Breast epithelium (tissue), 4 donors: ENCODE data around the gene P3H2. TPM values are rescaled to one million over a fixed set of nuclear protein-coding genes. Genes with fewer than 3 reads are reported as not detected.

Experiments used
- DNase-seq, 2 donors: peaks; one replicate each; pipeline ENCODE4 v3.0.0-alpha.2; 2019; ENCODE audit warnings: low spot score in 2 of 2
- H3K27ac ChIP-seq, 2 donors: fragments of 200-600 bp; sonication (generic) in 1 of 2; one replicate each; pipeline ENCODE4 v1.5.1; 2016 to 2019; ENCODE audit warnings: mild to moderate bottlenecking in 1 of 2
- H3K27me3 ChIP-seq, 2 donors: fragments of 200-600 bp; sonication (generic) in 1 of 2; one replicate each; pipeline versions ENCODE4 v1.5.1 to v1.6.0; 2017 to 2019; ENCODE audit warnings: control low read depth in 1 of 2, mild to moderate bottlenecking in 1 of 2
- H3K36me3 ChIP-seq: fragments of 200-600 bp; one replicate; pipeline ENCODE4 v1.5.1; 2019
- H3K4me1 ChIP-seq, 2 donors: fragments of 200-600 bp; sonication (generic); one replicate each; pipeline ENCODE4 v1.5.1; 2016 to 2019; ENCODE audit warnings: control low read depth in 1 of 2
- H3K4me3 ChIP-seq, 3 donors: fragments of 200-600 bp; sonication (generic); 1 replicate in 2 of 3; 2 replicates in 1 of 3; pipeline ENCODE4 v1.5.1; 2016 to 2019; ENCODE audit warnings: mild to moderate bottlenecking in 3 of 3, moderate library complexity in 2 of 3
- H3K9me3 ChIP-seq, 2 donors: fragments of 200-600 bp; sonication (generic) in 1 of 2; one replicate each; pipeline ENCODE4 v1.5.1; 2016 to 2019; ENCODE audit warnings: control low read depth in 1 of 2
- CTCF ChIP-seq, 3 donors: fragments of 450-650 bp; IDR thresholded peaks; one replicate each; pipeline ENCODE4 v1.5.1; 2016 to 2017; ENCODE audit warnings: antibody characterized with exemption in 3 of 3, mild to moderate bottlenecking in 3 of 3, moderate library complexity in 3 of 3
- POLR2A ChIP-seq: fragments of 450-650 bp; IDR thresholded peaks from one replicate; pipeline ENCODE4 v1.6.1; 2016; ENCODE audit warnings: antibody characterized with exemption, mild to moderate bottlenecking, moderate library complexity
- POLR2AphosphoS5 ChIP-seq, 3 donors: sonication (generic); formaldehyde crosslinking; IDR thresholded peaks; one replicate each; pipeline ENCODE4 v1.6.1; 2017; ENCODE audit warnings: antibody characterized with exemption in 3 of 3
- intact Hi-C: fragments of 100-400 bp; cut with DNase I; formaldehyde crosslinking; loops from one replicate; pipeline ENCODE4 v1.15.1; 2023; ENCODE audit warnings: low total_unique reads
- total RNA-seq, 3 donors: library from RNA; depleted of rRNA; stranded (reverse); fragments of >200 nt; gene quantifications; one replicate each; pipeline ENCODE4 v1.1.0, GENCODE V29; 2016

Gene P3H2
- total RNA-seq, 3 donors from 2014 or later = 1.6 to 12.3 (median 10.2) TPM

GRCh38 chr3:190070622-190071347 lies 49.9 kb downstream of the P3H2 start:
- intact Hi-C loops = no loop called here
- Histone ChIP-seq H3K9me3 (no peaks in the 10 kb centered on the region), H3K27me3 (no peaks in the 10 kb centered on the region), H3K4me3 (no peak overlapping the region), H3K4me1 (no peaks in the 10 kb centered on the region), H3K36me3 (no peaks in the 10 kb centered on the region), H3K27ac (no peak overlapping the region)
- no peak for DNase-seq
- TF ChIP-seq POLR2AphosphoS5 (IDR thresholded peaks at IDR 0.05) (no peak), CTCF (IDR thresholded peaks at IDR 0.05) (no peak), POLR2A (no peak)

GRCh38 chr3:190065204-190065603 lies 55.5 kb downstream of the P3H2 start:
- intact Hi-C loops = no loop called here
- H3K9me3 ChIP-seq = no peaks in the 10 kb centered on the region
- no peaks in the 10 kb centered on the region for H3K4me1 ChIP-seq
- no peak overlapping the region for H3K27ac ChIP-seq
- TF ChIP-seq POLR2AphosphoS5 (IDR thresholded peaks at IDR 0.05) = no peak
- TF ChIP-seq POLR2A = no peak
- TF ChIP-seq CTCF (IDR thresholded peaks at IDR 0.05) = no peak
- H3K27me3 ChIP-seq = no peaks in the 10 kb centered on the region
- DNase-seq = no peak
- H3K4me3 ChIP-seq = no peak overlapping the region
- no peaks in the 10 kb centered on the region for H3K36me3 ChIP-seq

- no peak overlapping the region for H3K27ac ChIP-seq
These were observed 56.0 kb downstream of the P3H2 start for GRCh38 chr3:190064659-190065058.

GRCh38 chr3:190064112-190064511 lies 56.6 kb downstream of the P3H2 start:
- Histone ChIP-seq H3K36me3 (no peaks in the 10 kb centered on the region), H3K4me3 (no peak overlapping the region), H3K27ac (no peak overlapping the region), H3K4me1 (no peaks in the 10 kb centered on the region), H3K27me3 (no peaks in the 10 kb centered on the region), H3K9me3 (no peaks in the 10 kb centered on the region)
- TF ChIP-seq CTCF (IDR thresholded peaks at IDR 0.05) (no peak), POLR2A (no peak), POLR2AphosphoS5 (IDR thresholded peaks at IDR 0.05) (no peak)
- intact Hi-C loops = no loop called here
- DNase-seq = no peak

More at GRCh38 chr3:190064659-190065058, 56.0 kb downstream of the P3H2 start:
- no peak for TF ChIP-seq CTCF (IDR thresholded peaks at IDR 0.05)
- TF ChIP-seq POLR2A = no peak
- no peak for TF ChIP-seq POLR2AphosphoS5 (IDR thresholded peaks at IDR 0.05)
- H3K4me1 ChIP-seq = no peaks in the 10 kb centered on the region
- H3K9me3 ChIP-seq = no peaks in the 10 kb centered on the region
- no peak for DNase-seq
- H3K4me3 ChIP-seq = no peak overlapping the region
- no peaks in the 10 kb centered on the region for H3K36me3 ChIP-seq
- intact Hi-C loops = no loop called here
- H3K27me3 ChIP-seq = no peaks in the 10 kb centered on the region

GRCh38 chr3:190063490-190063889 lies 57.2 kb downstream of the P3H2 start:
- Histone ChIP-seq H3K27ac (no peak overlapping the region), H3K4me3 (no peak overlapping the region), H3K9me3 (no peaks in the 10 kb centered on the region), H3K4me1 (no peaks in the 10 kb centered on the region), H3K27me3 (no peaks in the 10 kb centered on the region), H3K36me3 (no peaks in the 10 kb centered on the region)
- no peak for TF ChIP-seq POLR2A
- intact Hi-C loops = no loop called here
- no peak for DNase-seq
